ENCODE measurements around the gene RAB11FIP3. TPM values are rescaled to one million over a fixed set of nuclear protein-coding genes. Genes with fewer than 3 reads are reported as not detected.

RAB11FIP3 gene
- total and polyA plus RNA-seq, 2 of the 13 experiments (the other 11 are each of a cell fraction or from before 2014, with no cell fraction given) = 34.3 to 57.6 TPM

DNA sequence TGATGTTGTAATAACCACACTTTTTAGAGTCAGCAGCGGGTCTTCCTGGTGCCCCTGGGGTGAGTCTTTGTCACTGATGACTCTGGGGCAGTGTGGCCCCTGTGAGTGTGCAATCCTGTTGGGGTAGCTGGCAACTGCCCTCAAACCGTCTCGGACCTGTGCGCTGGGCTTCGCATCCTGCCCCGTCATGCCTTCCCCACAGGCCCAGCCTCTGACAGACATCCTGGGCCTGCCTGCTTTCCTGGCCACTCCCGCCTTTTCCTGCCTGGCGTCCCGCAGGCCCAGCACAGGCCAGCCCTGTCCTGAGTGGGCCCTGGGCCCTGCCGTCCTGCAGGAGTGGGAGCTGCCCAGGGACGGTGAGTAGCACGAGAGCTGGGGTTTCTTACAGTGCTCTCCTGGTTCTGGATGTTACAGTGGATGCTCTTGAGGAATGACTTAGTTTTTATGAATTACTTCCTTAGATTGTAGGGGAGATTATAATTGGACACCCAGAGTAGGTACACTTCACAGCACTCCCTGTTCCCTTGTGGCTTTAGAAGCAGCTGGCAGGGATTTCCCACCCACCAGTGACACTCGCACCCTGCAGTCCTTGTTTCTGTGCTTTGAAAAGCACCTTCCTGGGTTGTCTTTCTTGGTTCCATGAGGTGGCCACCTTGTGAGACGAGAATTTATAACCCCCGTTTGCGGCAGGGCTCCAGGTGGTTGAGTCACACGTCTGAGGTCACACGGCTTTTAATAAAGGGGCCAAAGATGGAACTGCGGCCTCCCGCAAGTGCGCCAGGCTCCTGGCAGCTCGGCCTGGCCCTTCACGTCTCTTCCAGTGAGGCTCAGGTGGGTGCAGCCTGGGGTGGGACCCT, 52.1 kb downstream of the RAB11FIP3 start:
- ATAC-seq (no peak), DNase-seq (ENCODE audit: low spot score) (no peak), FAIRE-seq (no peak)
- Histone ChIP-seq H3K27me3 (ENCODE audit: control insufficient read depth in 1 of 2, insufficient read depth in 2 of 2, low read length in 2 of 2) (no peaks in the 10 kb centered on the region), H3K79me2 (ENCODE audit: insufficient read depth, low read length) (peaks cover 31% of the 10 kb centered on the region), H2AFZ (ENCODE audit: low read length) (no peak overlapping the region), H3K4me2 (ENCODE audit: low read depth, low read length) (peak overlapping the region; percentile 21), H3K9me3 (ENCODE audit: low read length) (no peaks in the 10 kb centered on the region), H3K36me3 (replicated peaks in 1 of 2; ENCODE audit: control insufficient read depth in 1 of 2, insufficient read depth in 2 of 2, low read length in 2 of 2) (peaks cover 5 to 21% of the 10 kb centered on the region in 2 experiments; a peak in 3 of 5 replicates), H3K4me1 (ENCODE audit: insufficient read depth, low read length) (peaks cover 54% of the 10 kb centered on the region), H3K4me3 (replicated peaks in 1 of 3; ENCODE audit: insufficient read depth in 1 of 3, low read depth in 2 of 3, low read length in 3 of 3) (peak overlapping the region in 1 of 3 experiments; percentile 5; a peak in 1 of 6 replicates), H3K9ac (ENCODE audit: insufficient read depth, low read depth, low read length) (no peak overlapping the region; the same call in 1 of the 2 replicates), H3K27ac (ENCODE audit: extremely low read length, insufficient read depth, low read length) (peak overlapping the region; percentile 16), H4K20me1 (ENCODE audit: insufficient read depth, low read length) (no peaks in the 10 kb centered on the region)
- BruUV-seq (replicated peaks) = TSS peak; percentile 25
- ChIA-PET POLR2A (no interaction called here), CTCF (ENCODE audit: low intra/inter-chr PET ratio, low total read pairs) (no interaction called here)
- 97% methylated on average over 19 of the region's 23 CpGs for WGBS (ENCODE audit: low lambda C conversion rate)
- in situ Hi-C loops (cut with HindIII; ENCODE audit: extremely low pct_ligation_motif_present, low pct_unique_long_range_greater_than_20kb) (no loop called here), intact Hi-C loops (cut with micrococcal nuclease; ENCODE audit: unreplicated experiment) (no loop called here)
- no peak for TF ChIP-seq PITX1 (CRISPR knock-in tag; IDR thresholded peaks at IDR 0.05)
- no peak for TF ChIP-seq MXI1 (IDR thresholded peaks at IDR 0.05; ENCODE audit: borderline replicate concordance, low read depth, low read length)
- TF ChIP-seq HOXA9 (CRISPR knock-in tag; IDR thresholded peaks at IDR 0.05; ENCODE audit: borderline replicate concordance) = no peak
- TF ChIP-seq ATF7-NPFF (CRISPR knock-in tag; IDR thresholded peaks at IDR 0.05; ENCODE audit: low read depth) = peak; percentile 49; the same call in 1 of the 2 replicates
- TF ChIP-seq ZNF367 (CRISPR knock-in tag; IDR thresholded peaks at IDR 0.05; ENCODE audit: borderline replicate concordance) = no peak
- TF ChIP-seq, protein P1, sequence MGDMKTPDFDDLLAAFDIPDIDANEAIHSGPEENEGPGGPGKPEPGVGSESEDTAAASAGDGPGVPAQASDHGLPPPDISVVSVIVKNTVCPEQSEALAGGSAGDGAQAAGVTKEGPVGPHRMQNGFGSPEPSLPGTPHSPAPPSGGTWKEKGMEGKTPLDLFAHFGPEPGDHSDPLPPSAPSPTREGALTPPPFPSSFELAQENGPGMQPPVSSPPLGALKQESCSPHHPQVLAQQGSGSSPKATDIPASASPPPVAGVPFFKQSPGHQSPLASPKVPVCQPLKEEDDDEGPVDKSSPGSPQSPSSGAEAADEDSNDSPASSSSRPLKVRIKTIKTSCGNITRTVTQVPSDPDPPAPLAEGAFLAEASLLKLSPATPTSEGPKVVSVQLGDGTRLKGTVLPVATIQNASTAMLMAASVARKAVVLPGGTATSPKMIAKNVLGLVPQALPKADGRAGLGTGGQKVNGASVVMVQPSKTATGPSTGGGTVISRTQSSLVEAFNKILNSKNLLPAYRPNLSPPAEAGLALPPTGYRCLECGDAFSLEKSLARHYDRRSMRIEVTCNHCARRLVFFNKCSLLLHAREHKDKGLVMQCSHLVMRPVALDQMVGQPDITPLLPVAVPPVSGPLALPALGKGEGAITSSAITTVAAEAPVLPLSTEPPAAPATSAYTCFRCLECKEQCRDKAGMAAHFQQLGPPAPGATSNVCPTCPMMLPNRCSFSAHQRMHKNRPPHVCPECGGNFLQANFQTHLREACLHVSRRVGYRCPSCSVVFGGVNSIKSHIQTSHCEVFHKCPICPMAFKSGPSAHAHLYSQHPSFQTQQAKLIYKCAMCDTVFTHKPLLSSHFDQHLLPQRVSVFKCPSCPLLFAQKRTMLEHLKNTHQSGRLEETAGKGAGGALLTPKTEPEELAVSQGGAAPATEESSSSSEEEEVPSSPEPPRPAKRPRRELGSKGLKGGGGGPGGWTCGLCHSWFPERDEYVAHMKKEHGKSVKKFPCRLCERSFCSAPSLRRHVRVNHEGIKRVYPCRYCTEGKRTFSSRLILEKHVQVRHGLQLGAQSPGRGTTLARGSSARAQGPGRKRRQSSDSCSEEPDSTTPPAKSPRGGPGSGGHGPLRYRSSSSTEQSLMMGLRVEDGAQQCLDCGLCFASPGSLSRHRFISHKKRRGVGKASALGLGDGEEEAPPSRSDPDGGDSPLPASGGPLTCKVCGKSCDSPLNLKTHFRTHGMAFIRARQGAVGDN (CRISPR knock-in tag; IDR thresholded peaks at IDR 0.05) = peak; percentile 48
- TF ChIP-seq HHEX (CRISPR knock-in tag; IDR thresholded peaks at IDR 0.05) = no peak
- no peak for TF ChIP-seq ZNF550 (CRISPR knock-in tag; IDR thresholded peaks at IDR 0.05; ENCODE audit: borderline replicate concordance)
- no peak for TF ChIP-seq RELA (CRISPR knock-in tag; IDR thresholded peaks at IDR 0.05)
- TF ChIP-seq AGO2 (optimal IDR thresholded peaks at IDR 0.05; ENCODE audit: low read depth, low read length) = peak; percentile 33
- TF ChIP-seq, protein P2, sequence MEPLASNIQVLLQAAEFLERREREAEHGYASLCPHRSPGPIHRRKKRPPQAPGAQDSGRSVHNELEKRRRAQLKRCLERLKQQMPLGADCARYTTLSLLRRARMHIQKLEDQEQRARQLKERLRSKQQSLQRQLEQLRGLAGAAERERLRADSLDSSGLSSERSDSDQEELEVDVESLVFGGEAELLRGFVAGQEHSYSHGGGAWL (CRISPR knock-in tag; IDR thresholded peaks at IDR 0.05) = no peak
- TF ChIP-seq ZFX (CRISPR knock-in tag; IDR thresholded peaks at IDR 0.05; ENCODE audit: low read depth) = peak; percentile 28
- peak; percentile 65 for TF ChIP-seq ZBTB38 (CRISPR knock-in tag; IDR thresholded peaks at IDR 0.05)
- TF ChIP-seq PRPF4 (IDR thresholded peaks at IDR 0.05; ENCODE audit: low read depth, low read length, poor library complexity, severe bottlenecking) = no peak
- 0 out of 2 replicates have a peak, but pooled peaks have one; percentile 35 for TF ChIP-seq RBFOX2 (IDR thresholded peaks at IDR 0.05; ENCODE audit: low read depth, low read length)
- TF ChIP-seq MZF1 (CRISPR knock-in tag; IDR thresholded peaks at IDR 0.05; ENCODE audit: borderline replicate concordance) = no peak
- TF ChIP-seq MEIS2 (CRISPR knock-in tag; IDR thresholded peaks at IDR 0.05) = 0 out of 2 replicates have a peak, but pooled peaks have one; percentile 13
- TF ChIP-seq CEBPB (IDR thresholded peaks at IDR 0.05; ENCODE audit: borderline replicate concordance, low read depth, low read length) = no peak
- TF ChIP-seq, protein P3, sequence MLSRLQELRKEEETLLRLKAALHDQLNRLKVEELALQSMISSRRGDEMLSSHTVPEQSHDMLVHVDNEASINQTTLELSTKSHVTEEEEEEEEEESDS (CRISPR knock-in tag; IDR thresholded peaks at IDR 0.05; ENCODE audit: borderline replicate concordance) = no peak
- no peak for TF ChIP-seq ZC3H13 (CRISPR knock-in tag; IDR thresholded peaks at IDR 0.05)
